PFSK-1 (cell line): ENCODE results near the gene FYN.

ENCODE experiments used
- FOXP2 ChIP-seq: optimal IDR thresholded peaks from 2 replicates; pipeline ENCODE3; 2011; ENCODE audit warnings: borderline replicate concordance, control low read depth, inconsistent platforms; ENCODE audit not compliant: insufficient read depth; ENCODE audit errors: extremely low read length, extremely low read depth
- POLR2AphosphoS5 ChIP-seq: IDR thresholded peaks from 2 replicates; pipeline ENCODE4 v1.6.1; 2012; ENCODE audit warnings: low read depth, mild to moderate bottlenecking, control low read depth, low read length, moderate library complexity
- SIN3A ChIP-seq: IDR thresholded peaks from 2 replicates; pipeline ENCODE4 v1.6.1; 2012; ENCODE audit warnings: mild to moderate bottlenecking, low read length, moderate library complexity, borderline replicate concordance; ENCODE audit not compliant: insufficient read depth
- TAF1 ChIP-seq: IDR thresholded peaks from 2 replicates; pipeline ENCODE4 v1.6.1; 2012; ENCODE audit warnings: low read length, control low read depth, borderline replicate concordance; ENCODE audit not compliant: insufficient read depth
- TF ChIP-seq, protein P1 (sequence below), 2 experiments: IDR thresholded peaks; 2 replicates each; pipeline versions ENCODE4 v1.6.1 to v1.8.0; 2011 to 2012; ENCODE audit warnings: low read depth in 2 of 2, low read length in 2 of 2, control low read depth in 1 of 2, inconsistent platforms in 1 of 2, mild to moderate bottlenecking in 1 of 2, moderate library complexity in 1 of 2; ENCODE audit not compliant: insufficient read depth in 1 of 2

DNA sequence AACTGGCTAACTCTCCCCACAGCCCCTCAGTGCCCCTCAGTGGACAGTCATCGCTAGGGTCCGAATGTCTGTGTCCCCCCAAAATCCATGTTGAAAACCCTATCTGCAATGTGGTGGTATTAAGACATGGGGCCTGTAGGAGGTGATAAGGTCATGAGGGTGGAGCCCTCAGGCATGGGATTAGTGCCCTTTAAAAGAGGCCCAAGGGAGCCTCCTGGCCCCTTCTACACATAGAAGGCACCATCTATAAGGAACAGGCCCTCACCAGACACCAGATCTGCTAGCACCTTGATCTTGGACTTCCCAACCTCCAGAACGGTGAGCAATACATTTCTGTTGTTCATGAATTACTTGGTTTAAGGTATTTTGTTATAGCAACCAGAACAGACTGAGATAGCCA, 260.9 kb downstream of the FYN start:
- TF ChIP-seq TAF1 (no peak), POLR2AphosphoS5 (no peak), SIN3A (no peak), FOXP2 (no peak)
- TF ChIP-seq, protein P1, sequence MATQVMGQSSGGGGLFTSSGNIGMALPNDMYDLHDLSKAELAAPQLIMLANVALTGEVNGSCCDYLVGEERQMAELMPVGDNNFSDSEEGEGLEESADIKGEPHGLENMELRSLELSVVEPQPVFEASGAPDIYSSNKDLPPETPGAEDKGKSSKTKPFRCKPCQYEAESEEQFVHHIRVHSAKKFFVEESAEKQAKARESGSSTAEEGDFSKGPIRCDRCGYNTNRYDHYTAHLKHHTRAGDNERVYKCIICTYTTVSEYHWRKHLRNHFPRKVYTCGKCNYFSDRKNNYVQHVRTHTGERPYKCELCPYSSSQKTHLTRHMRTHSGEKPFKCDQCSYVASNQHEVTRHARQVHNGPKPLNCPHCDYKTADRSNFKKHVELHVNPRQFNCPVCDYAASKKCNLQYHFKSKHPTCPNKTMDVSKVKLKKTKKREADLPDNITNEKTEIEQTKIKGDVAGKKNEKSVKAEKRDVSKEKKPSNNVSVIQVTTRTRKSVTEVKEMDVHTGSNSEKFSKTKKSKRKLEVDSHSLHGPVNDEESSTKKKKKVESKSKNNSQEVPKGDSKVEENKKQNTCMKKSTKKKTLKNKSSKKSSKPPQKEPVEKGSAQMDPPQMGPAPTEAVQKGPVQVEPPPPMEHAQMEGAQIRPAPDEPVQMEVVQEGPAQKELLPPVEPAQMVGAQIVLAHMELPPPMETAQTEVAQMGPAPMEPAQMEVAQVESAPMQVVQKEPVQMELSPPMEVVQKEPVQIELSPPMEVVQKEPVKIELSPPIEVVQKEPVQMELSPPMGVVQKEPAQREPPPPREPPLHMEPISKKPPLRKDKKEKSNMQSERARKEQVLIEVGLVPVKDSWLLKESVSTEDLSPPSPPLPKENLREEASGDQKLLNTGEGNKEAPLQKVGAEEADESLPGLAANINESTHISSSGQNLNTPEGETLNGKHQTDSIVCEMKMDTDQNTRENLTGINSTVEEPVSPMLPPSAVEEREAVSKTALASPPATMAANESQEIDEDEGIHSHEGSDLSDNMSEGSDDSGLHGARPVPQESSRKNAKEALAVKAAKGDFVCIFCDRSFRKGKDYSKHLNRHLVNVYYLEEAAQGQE (IDR thresholded peaks at IDR 0.05; ENCODE audit: insufficient read depth in 1 of 2, low read depth in 2 of 2, low read length in 2 of 2): no peak
